ENCODE data around the gene GFPT2.

Gene GFPT2

GRCh38 chr5:180332861-180333260 lies 20.3 kb downstream of the GFPT2 start:
- DNase-seq, result no peak

GRCh38 chr5:180332051-180332517 lies 21.1 kb downstream of the GFPT2 start:
- DNase-seq, result no peak

GRCh38 chr5:180331647-180331950 lies 21.5 kb downstream of the GFPT2 start:
- no peak for DNase-seq

- DNase-seq, result no peak
These were observed 22.1 kb downstream of the GFPT2 start for GRCh38 chr5:180330810-180331646.

- no peak for DNase-seq
These were observed 22.9 kb downstream of the GFPT2 start for GRCh38 chr5:180330270-180330648.

GRCh38 chr5:180329606-180330269 lies 23.4 kb downstream of the GFPT2 start:
- DNase-seq, result no peak

GRCh38 chr5:180329138-180329435 lies 24.0 kb downstream of the GFPT2 start:
- no peak for DNase-seq

- DNase-seq, result peak; percentile 72
These were observed 24.6 kb downstream of the GFPT2 start for GRCh38 chr5:180328296-180329137.

GRCh38 chr5:180326989-180327565 lies 26.1 kb downstream of the GFPT2 start:
- no peak for DNase-seq

- no peak for DNase-seq
These were observed 28.6 kb downstream of the GFPT2 start for GRCh38 chr5:180324601-180324950.

- no peak for DNase-seq
These were observed 29.1 kb downstream of the GFPT2 start for GRCh38 chr5:180323941-180324600.

- no peak for DNase-seq
These were observed 30.0 kb downstream of the GFPT2 start for GRCh38 chr5:180323160-180323559.

- no peak for DNase-seq
These were observed 34.6 kb downstream of the GFPT2 start for GRCh38 chr5:180318456-180319089.

- DNase-seq, result no peak
These were observed 36.5 kb downstream of the GFPT2 start for GRCh38 chr5:180316586-180316985.

- peak; percentile 55 for DNase-seq
These were observed 37.3 kb downstream of the GFPT2 start for GRCh38 chr5:180315762-180316212.

GRCh38 chr5:180313677-180314505 lies 39.2 kb downstream of the GFPT2 start:
- DNase-seq, result peak; percentile 14

- DNase-seq, result no peak
These were observed 41.9 kb downstream of the GFPT2 start for GRCh38 chr5:180311216-180311615.

GRCh38 chr5:180306796-180307195 lies 46.3 kb downstream of the GFPT2 start:
- DNase-seq, result no peak

- DNase-seq, result no peak
These were observed 47.7 kb downstream of the GFPT2 start for GRCh38 chr5:180305481-180305880.

GRCh38 chr5:180304431-180305375 lies 48.4 kb downstream of the GFPT2 start:
- DNase-seq, result no peak

Measured in activated effector memory CD4-positive, alpha-beta T cell treated with Interleukin-2 at 50 U/mL for 16 hours (primary cell).